Epidermal melanocyte (primary cell): ENCODE data around the gene MIGA1.
"Not testable (repeated sequence)": the region's sequence is repeated elsewhere in the genome, so short reads cannot be mapped to it uniquely, and the experiment has no call there.

ENCODE experiments used
- DNase-seq: peaks from one replicate; pipeline ENCODE4 v3.0.0; 2011; ENCODE audit warnings: low spot score; ENCODE audit not compliant: insufficient read length

Gene MIGA1, protein sequence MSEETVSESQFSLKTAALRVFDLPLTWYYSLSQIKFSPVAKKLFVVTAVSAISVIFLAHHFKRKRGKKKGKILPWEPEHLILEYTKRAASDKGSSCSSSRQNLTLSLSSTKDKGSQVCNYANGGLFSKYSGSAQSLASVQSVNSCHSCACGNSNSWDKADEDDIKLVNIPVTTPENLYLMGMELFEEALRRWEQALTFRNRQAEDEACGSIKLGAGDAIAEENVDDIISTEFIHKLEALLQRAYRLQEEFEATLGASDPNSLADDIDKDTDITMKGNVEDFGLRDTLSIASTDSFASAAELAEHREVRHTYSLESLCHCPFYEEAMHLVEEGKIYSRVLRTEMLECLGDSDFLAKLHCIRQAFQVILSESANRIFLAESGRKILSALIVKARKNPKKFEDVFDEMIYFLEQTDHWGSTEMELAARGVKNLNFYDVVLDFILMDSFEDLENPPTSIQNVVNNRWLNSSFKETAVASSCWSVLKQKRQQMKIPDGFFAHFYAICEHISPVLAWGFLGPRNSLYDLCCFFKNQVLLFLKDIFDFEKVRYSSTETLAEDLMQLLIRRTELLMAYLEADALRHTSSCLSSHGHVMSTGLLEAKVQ

DNA sequence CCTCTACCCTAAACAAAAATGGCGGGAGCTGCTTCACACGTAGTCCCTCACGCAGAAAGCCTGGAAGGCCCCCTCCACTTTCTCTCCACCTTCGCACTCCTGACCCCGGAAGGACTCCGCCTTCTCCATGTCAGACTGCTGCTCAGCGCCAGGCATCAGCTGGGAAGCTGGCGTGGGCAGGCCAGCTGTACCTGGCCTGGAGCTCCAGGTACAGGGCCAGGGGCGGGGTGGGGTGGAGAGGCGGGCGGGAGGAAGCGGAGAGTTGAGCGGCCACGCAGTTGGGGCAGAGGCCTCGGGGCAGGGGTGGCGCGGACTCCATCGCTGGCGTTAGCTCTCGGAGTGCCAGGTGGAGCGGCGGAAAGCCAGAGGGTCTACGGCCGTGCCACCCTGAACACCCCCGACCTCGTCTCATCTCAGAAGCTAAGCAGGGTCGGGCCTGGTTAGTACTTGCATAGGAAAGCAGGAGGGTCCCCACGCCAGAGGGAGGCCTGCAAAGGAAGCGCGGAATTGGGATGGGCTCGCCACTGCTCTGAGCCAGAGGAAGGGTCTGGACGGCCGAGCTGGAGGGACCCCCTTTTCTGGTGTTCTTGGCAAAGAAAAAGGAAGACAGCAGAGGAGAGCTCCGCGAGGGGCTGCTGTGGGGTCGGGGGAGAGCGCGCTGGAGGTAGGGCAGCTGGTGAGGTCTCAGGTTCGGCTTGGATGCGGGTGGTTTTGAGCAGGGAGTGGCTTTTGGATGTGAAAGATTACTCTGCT, at the start of gene MIGA1:
Gene MIGA1, plus strand, starts transcription at position 121 of the 753 bp plus-strand sequence. CDS start 3,604 bp downstream, outside the sequence.
- DNase-seq = peak; percentile 67

DNA sequence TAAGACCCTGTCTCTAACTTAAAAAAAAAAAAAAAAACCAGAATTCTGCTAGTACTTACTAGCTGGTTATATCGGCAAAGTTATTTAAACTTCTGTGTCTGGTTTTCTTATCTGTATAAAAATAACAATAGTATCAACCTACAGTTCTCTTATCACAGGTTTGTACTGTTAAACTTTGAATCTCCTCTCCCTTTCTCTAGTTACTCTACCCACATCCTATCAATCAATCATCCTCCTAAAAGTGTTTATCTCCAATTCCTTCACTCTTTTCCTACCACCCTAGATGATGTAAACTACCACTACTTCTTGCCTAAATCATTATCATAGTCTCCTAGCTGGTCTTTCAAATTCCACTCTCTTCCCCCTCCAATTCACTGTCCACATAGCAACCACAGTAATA, 47.4 kb upstream of the MIGA1 start:
- no peak for DNase-seq

DNA sequence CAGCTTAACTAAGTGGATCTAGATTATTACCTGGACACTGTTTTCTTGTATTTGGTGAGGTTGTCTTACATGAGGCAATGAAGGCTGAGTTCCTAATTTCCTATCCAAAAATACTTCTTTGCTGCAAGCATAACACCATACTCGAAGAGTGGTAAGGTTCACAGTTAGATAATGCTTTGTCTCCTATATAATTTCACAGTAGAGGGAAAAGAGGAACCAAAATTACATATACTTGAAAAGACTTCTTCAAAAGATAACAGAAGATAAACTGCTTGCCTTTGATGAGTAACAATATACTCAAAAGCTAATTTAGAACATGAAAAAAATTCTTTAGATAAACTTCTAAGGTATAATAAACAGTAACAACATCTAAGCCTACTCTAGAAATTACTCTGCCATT, 40.2 kb upstream of the MIGA1 start:
- no peak for DNase-seq

DNA sequence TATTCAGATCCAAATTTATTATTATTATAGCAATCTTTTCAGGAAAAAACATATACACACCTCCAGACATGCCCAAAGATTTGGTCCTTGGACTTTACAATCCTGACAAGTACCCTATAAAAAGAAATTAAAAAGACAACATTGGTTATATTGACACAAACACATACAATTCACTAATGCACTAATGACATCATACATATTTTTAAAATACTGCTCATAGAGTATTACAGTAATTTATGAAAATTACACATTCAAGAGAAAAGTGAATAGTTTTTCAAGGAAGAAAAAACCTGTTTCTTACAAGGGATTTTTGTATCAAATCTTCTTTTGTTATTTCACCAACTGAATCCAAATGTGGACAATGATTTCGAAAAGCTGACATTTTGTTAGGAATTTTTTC, 38.1 kb upstream of the MIGA1 start:
- no peak for DNase-seq

DNA sequence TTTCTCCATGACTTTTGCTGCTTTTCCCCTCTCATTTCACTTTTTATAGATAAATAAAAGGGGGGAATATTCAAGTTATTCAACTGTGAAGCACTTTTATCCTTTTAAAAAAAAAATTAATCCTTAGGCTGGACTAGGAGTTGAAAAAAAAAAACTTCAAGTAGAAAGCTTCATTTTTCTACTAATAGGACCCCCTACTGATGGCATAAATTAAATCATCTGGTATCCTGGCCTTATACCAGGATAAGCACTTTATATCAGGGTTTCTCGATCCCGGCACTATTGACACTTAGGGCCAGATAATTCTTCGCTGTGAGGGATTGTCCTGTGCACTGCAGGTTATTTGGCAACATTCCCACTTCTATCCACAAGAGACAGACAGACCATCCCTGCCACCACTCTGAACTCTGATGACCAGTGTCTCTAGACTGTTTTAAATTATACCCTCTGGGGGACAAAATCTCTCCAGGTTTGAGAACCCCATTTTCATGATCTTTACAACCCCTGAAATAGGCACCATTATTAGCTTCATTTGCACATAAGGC, 37.4 kb upstream of the MIGA1 start:
- no peak for DNase-seq

DNA sequence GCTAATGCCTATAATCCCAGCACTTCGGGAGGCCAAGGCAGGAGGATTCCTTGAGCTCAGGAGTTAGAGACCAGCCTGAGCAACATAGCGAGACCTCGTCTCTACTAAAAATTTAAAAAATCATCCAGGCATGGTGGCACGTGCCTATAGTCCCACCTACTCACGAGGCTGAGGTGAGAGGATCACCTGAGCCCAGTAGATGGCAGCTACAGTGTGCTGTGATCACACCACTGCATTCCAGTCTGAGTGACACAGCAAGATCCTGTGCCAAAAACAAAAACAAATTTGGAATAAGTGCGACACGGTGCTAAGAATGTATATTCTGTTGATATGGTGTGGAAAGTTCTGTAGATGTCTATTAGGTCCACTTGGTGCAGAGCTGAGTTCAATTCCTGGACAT, 34.9 kb upstream of the MIGA1 start:
- DNase-seq = no peak

DNA sequence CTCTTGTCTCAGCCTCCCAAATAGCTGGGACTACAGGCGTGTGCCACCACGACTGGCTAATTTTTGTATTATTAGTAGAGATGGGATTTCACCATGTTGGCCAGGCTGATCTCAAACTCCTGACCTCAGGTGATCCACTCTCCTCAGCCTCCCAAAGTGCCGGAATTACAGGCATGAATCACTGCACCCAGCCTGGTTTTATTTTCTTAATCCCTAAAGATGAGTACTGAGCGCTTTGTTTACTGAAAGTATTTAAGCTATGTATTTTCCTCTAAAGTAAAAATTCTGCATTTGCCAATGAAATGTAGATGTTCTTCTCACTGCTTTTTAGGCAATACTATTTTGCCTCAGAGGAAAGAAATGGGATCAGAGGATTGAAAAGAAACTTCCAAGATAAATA, 30.0 kb upstream of the MIGA1 start:
- not testable (repeated sequence) for DNase-seq

DNA sequence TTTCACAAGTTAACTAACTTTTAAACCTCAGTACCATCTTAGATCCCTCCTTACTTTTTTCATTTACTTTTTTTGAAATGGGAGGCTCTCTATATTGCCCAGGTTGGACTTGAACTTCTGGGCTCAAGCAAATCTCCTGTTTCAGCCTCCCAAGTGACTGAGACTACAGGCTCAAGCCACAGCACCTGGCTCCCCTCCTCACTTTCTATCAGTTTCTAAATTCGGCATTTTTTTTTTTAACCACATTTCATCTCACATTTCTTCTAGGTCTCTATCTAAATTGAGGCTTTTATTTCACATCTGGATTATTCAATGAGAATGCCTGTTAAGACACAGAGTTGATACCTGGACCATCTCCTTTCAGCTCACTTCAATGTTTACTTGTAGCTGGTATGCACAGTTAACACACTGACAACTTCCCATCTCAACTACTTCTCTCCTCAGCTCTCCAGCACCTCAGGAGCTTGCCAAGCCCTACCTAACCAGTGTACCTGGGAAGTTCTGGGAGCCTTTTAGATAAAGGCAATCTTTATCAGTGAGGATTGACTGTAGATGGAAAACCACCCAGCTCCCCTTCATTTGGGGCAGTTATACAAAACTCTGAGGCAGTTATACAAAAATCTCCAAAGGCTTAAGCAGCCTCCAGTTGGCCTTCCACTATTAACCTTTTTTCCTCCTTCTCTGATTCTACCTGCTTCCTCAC, 23.2 kb upstream of the MIGA1 start:
- DNase-seq = no peak

DNA sequence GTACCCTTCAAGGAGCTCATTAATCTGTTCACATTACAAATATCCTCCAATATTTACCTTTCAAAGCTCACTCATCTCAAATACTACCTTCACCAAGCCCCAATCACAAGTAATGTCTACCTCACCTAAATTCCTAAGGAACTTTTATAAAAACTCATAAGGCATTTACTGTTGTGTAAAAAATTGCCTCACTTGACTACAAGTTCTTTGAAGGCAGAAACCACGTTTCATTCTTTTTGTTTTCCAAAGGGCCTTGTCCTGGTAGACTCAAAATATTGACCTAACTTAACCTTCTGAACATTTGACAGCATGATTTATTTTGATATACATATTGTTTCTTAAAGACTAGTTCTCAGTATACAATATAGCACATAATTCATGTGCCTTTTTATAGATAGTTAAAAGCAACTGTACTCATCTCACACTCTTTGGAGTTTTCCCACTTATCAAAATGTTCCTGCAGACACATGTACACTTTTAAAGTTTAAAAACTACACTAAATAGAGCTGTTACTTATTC, 22.3 kb upstream of the MIGA1 start:
- DNase-seq = no peak

DNA sequence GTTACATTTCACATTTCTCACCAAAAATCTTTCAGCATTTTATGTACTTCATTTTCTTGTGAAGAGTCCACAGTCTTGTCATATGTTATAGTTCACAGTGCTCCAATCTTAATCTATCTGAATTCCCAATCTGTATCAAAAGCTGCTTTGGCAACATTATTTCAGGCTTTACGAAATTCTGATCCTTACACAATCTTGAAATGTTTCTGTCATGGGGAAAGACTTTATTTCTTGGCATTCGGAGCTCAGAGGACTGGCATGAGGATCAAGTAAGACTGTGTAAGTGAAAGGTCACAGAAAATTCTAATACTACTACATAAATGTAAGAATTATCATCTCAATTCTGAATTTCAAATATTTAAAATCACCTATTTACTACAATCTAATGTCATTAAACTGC, 21.8 kb upstream of the MIGA1 start:
- no peak for DNase-seq

DNA sequence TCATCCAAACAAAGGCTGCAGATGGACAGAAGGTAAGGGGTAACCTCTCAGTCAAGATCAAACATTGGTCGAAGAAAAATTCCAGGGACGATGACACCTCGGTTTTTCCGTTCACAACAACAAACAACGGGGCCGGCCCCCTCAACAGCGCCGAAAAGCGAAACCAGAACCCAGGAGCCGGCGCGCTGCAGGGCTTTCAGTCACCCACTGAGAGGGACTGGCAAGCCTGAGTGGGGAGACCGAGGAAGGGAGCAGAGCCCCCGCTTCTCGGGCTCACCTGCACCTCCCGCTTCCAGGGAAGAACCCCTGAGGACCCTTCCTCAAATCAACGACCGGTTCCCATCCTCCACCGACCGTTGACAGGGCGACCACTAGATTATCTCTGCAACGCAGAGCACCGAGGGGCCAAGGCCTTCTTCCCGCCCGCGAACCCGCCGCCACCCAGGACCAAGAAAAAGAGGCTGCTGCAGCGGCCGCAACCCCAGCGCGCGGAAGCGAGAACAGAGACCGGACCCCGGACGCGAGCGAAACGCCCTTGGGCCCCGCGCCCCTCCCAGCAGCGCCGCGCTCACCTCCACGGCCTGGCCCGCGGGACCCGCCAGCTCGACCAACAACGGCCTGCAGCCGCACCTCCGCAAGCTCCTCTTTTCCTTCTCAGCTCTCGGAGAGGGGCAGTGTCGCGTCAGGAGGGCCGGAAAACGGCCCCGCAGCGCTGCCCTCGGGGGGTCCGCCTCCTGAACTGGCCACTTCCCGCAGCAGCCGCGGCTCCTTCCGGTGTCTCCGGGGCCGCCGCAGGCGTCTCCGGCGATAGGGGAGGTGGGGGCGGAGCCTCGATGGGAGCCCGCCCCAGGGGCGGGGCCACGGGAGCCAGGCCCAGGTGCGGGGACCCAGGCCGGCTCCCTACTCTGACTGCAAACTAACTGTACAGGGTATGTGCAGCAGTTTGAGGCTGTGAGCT, 20.1 kb upstream of the MIGA1 start, which contains the start of gene USP33:
Gene USP33, minus strand, starts transcription at position 782 of the 958 bp plus-strand sequence. CDS start 18,155 bp downstream, outside the sequence.
- DNase-seq = peak; percentile 56

DNA sequence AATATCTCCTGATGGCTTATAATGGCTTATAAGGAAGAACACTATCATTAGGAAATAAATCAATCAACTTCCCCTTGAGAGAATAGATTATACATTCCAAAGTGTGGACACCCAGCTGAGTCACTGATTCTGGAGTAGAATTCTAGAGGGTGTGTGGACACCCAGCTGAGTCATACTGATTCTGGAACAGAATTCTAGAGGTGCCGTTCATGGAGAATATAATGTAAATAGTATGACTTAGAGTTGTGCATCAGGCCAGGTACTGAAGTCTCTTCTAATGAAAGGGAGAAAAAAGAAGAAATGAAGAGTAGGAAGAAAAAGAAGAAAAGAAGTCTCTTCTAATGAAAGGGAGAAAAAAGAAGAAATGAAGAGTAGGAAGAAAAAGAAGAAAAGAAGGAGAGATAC, 17.4 kb upstream of the MIGA1 start:
- no peak for DNase-seq

DNA sequence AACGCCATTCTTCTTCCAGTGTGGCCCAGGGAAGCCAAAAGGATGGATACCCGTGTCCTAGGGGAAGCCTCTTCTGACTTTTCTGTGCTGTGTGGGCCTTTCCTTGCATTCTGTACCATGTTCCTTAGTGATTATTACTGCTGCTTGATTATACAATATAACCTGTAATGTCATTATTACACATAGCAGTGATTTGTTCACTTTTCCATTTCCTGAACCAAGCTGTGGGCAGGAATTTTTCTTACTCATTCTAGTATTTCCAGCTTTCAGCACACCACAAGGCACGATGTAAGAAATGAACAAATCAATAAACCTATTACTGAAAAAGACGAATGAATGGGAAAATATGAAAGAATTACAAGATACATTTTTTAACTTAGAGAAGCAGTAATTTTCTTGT, 11.4 kb upstream of the MIGA1 start:
- DNase-seq = no peak

DNA sequence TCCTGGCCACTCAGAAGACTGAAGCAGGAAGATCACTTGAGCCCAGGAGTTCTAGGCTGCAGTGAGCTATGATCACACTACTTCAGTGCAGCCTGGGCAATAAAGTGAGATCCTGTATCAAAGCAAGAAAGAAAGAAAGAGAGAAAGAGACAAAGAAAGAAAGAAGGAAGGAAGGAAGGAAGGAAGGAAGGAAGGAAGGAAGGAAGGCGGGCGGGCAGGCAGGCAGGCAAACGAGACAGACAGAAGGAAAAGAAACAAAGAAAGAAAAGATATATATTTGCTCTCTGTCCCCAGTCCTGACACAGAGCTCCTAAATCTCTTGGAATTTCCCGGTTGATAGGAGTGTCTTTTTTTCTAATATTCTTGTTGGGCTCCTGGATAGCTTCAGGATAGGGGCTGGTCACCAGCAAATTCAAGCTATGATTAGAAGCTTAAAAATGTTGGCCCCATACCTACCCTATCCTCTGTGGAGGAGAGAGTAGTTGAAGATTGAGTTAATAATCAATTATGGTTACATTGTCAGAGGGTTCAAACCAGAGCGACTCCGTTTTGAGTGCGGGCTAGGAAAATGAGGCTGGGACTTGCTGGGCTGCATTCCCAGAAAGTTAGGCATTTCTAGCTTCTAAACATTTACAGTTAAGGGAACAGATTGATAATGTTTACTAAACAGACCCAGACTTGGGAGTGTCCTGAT, 3.3 kb upstream of the MIGA1 start:
- no peak for DNase-seq

DNA sequence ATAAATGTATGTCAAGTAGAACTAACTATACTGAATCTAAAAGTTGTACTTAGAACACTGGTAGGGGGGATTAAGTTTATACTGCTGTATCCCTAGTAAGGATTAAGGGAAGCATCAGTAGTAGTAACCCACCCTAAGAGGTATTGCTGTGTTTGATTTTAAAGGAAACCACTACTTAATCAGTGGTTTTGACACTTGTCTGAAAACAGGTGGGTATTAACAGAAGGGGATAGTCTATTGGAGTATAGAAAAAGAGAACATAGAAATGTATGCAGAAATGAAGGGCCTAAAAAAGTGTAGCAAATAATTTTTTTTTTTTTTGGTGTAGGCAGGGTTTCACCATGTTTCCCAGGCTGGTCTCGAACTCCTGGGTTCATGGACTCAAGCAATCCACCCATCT, 2.2 kb downstream of the MIGA1 start:
- DNase-seq = no peak

DNA sequence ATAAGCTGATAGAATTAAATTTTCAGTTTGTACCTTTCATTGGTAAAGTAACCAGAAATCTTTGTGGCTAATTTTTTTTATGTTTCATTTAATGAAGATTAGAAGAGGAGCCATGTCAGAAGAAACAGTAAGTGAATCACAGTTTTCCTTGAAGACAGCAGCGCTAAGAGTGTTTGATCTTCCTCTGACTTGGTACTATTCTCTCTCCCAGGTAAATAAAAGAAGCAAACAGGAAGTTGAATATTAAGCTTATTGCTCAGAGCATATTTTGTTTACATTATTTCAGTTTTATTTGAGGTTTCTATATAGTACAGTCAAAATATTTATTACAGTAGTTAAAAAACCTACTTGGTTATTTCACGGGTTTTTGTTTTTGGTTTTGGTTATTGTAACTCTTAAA, 3.7 kb downstream of the MIGA1 start:
- DNase-seq = no peak

DNA sequence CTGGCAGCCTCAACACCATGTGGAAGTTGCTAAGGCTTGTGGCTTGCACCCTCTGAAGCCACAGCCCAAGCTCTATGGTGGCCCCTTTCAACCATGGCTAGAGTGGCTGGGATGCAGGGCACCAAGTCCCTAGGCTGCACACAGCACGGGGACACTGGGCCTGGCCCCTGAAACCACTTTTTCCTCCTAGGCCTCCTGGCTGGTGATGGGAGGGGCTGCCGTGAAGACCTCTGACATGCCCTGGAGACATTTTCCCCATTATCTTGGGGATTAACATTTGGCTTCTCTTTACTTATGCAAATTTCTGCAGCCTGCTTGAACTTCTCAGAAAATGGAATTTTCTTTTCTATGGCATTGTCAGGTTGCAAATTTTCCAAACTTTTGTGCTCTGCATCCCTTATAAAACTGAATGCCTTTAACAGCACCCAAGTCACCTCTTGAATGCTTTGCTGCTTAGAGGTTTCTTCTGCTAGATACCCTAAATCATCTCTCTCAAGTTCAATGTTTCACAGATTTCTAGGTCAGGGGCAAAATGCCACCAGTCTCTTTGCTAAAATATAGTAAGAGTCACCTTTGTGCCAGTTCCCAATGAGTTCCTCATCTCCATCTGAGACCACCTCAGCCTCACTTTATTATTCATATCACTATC, 6.8 kb downstream of the MIGA1 start:
- DNase-seq = not testable (repeated sequence)

DNA sequence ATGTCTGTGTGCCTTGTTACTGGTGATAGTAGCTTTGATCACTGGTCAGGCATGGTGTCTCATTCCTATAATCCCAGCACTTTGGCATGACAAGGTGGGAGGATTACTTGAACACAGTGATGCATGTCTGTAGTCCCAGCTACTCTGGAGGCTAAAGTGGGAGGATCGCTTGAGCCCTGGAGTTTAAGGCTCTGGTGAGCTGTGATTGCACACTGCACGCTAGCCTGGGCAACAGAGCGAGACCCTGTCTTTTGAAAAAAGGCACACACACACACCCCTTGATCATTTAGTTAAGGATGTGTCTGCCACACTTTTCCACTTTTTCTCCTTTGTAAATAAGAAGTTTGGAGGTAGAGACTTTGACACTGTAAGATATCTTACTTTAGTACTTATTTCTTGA, 15.1 kb downstream of the MIGA1 start:
- no peak for DNase-seq
